ENCODE data around the gene ZNF175. TPM values are rescaled to one million over a fixed set of nuclear protein-coding genes. Genes with fewer than 3 reads are reported as not detected.

Gene ZNF175
- total and polyA plus RNA-seq, 9 of the 15 experiments (the other 6 are each of a cell fraction or from before 2014, with no cell fraction given), result 3.7 to 37.9 (median 14.0) TPM

DNA sequence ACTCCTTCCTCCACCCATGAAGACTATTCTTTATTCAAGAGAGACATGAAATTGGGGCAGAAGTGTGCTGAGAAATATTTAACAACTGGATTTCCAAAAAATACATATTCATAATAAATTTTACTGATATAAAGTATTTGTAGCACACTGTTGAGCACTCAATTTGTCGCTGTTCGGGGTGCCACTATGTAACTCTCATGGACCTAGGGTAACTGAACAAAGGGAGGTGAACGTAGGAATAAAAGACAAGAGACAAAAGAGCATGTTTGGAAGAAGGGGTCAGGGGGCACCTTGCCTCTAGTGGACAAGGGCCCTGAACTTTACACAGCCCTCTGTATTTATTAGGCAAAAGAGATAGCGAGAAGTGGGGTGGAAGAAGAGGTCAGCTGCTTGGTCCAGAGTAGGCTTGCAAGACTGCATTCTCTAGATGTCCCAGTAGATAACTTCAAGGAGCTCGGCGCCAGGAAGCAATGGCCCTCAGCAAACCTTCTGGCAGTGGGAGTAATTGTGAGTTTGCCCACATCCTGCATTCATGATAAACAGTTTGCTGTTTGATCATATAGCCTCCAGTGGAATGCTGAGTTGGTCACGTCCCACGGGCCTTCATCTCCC lies 4.5 kb upstream of the ZNF175 start (continued):
- TF ChIP-seq, protein P1, sequence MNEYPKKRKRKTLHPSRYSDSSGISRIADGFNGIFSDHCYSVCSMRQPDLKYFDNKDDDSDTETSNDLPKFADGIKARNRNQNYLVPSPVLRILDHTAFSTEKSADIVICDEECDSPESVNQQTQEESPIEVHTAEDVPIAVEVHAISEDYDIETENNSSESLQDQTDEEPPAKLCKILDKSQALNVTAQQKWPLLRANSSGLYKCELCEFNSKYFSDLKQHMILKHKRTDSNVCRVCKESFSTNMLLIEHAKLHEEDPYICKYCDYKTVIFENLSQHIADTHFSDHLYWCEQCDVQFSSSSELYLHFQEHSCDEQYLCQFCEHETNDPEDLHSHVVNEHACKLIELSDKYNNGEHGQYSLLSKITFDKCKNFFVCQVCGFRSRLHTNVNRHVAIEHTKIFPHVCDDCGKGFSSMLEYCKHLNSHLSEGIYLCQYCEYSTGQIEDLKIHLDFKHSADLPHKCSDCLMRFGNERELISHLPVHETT (CRISPR knock-in tag; conservative IDR thresholded peaks at IDR 0.05 in 1 of 2, IDR thresholded peaks at IDR 0.05 in 1 of 2), result peak in 1 of 2 experiments; percentile 33; a peak in 1 of 4 replicates
- TF ChIP-seq, protein P2, sequence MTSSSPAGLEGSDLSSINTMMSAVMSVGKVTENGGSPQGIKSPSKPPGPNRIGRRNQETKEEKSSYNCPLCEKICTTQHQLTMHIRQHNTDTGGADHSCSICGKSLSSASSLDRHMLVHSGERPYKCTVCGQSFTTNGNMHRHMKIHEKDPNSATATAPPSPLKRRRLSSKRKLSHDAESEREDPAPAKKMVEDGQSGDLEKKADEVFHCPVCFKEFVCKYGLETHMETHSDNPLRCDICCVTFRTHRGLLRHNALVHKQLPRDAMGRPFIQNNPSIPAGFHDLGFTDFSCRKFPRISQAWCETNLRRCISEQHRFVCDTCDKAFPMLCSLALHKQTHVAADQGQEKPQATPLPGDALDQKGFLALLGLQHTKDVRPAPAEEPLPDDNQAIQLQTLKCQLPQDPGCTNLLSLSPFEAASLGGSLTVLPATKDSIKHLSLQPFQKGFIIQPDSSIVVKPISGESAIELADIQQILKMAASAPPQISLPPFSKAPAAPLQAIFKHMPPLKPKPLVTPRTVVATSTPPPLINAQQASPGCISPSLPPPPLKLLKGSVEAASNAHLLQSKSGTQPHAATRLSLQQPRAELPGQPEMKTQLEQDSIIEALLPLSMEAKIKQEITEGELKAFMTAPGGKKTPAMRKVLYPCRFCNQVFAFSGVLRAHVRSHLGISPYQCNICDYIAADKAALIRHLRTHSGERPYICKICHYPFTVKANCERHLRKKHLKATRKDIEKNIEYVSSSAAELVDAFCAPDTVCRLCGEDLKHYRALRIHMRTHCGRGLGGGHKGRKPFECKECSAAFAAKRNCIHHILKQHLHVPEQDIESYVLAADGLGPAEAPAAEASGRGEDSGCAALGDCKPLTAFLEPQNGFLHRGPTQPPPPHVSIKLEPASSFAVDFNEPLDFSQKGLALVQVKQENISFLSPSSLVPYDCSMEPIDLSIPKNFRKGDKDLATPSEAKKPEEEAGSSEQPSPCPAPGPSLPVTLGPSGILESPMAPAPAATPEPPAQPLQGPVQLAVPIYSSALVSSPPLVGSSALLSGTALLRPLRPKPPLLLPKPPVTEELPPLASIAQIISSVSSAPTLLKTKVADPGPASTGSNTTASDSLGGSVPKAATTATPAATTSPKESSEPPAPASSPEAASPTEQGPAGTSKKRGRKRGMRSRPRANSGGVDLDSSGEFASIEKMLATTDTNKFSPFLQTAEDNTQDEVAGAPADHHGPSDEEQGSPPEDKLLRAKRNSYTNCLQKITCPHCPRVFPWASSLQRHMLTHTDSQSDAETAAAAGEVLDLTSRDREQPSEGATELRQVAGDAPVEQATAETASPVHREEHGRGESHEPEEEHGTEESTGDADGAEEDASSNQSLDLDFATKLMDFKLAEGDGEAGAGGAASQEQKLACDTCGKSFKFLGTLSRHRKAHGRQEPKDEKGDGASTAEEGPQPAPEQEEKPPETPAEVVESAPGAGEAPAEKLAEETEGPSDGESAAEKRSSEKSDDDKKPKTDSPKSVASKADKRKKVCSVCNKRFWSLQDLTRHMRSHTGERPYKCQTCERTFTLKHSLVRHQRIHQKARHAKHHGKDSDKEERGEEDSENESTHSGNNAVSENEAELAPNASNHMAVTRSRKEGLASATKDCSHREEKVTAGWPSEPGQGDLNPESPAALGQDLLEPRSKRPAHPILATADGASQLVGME (CRISPR knock-in tag; IDR thresholded peaks at IDR 0.05), result peak; percentile 14; the same call in 1 of the 2 replicates
- TF ChIP-seq ARID1B (IDR thresholded peaks at IDR 0.05), result peak; percentile 73
- no peak for TF ChIP-seq SIN3A (IDR thresholded peaks at IDR 0.05; ENCODE audit: borderline replicate concordance in 2 of 2, control insufficient read depth in 1 of 2, low read depth in 2 of 2, low read length in 2 of 2)
- TF ChIP-seq POLR3G (IDR thresholded peaks at IDR 0.05; ENCODE audit: extremely low read depth, insufficient read length, insufficient replicate concordance), result no peak
- TF ChIP-seq STAT5A (IDR thresholded peaks at IDR 0.05; ENCODE audit: borderline replicate concordance, low read length), result no peak
- TF ChIP-seq PYGO2 (tag; IDR thresholded peaks at IDR 0.05), result 0 out of 2 replicates have a peak, but pooled peaks have one; percentile 57
- TF ChIP-seq GATA2 (CRISPR knock-in tag; IDR thresholded peaks at IDR 0.05), result peak; percentile 80
- TF ChIP-seq ZEB2 (IDR thresholded peaks at IDR 0.05), result 0 out of 2 replicates have a peak, but pooled peaks have one; percentile 34
- no peak for TF ChIP-seq CBX3 (IDR thresholded peaks at IDR 0.05; ENCODE audit: borderline replicate concordance in 1 of 2, low read length in 2 of 2)
- TF ChIP-seq, protein P3, sequence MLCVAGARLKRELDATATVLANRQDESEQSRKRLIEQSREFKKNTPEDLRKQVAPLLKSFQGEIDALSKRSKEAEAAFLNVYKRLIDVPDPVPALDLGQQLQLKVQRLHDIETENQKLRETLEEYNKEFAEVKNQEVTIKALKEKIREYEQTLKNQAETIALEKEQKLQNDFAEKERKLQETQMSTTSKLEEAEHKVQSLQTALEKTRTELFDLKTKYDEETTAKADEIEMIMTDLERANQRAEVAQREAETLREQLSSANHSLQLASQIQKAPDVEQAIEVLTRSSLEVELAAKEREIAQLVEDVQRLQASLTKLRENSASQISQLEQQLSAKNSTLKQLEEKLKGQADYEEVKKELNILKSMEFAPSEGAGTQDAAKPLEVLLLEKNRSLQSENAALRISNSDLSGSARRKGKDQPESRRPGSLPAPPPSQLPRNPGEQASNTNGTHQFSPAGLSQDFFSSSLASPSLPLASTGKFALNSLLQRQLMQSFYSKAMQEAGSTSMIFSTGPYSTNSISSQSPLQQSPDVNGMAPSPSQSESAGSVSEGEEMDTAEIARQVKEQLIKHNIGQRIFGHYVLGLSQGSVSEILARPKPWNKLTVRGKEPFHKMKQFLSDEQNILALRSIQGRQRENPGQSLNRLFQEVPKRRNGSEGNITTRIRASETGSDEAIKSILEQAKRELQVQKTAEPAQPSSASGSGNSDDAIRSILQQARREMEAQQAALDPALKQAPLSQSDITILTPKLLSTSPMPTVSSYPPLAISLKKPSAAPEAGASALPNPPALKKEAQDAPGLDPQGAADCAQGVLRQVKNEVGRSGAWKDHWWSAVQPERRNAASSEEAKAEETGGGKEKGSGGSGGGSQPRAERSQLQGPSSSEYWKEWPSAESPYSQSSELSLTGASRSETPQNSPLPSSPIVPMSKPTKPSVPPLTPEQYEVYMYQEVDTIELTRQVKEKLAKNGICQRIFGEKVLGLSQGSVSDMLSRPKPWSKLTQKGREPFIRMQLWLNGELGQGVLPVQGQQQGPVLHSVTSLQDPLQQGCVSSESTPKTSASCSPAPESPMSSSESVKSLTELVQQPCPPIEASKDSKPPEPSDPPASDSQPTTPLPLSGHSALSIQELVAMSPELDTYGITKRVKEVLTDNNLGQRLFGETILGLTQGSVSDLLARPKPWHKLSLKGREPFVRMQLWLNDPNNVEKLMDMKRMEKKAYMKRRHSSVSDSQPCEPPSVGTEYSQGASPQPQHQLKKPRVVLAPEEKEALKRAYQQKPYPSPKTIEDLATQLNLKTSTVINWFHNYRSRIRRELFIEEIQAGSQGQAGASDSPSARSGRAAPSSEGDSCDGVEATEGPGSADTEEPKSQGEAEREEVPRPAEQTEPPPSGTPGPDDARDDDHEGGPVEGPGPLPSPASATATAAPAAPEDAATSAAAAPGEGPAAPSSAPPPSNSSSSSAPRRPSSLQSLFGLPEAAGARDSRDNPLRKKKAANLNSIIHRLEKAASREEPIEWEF (CRISPR knock-in tag; IDR thresholded peaks at IDR 0.05), result 0 out of 2 replicates have a peak, but pooled peaks have one; percentile 51
- peak; percentile 13 to 51; a peak in 2 of 4 replicates for TF ChIP-seq MAZ (CRISPR knock-in tag; conservative IDR thresholded peaks at IDR 0.05 in 1 of 2, IDR thresholded peaks at IDR 0.05 in 1 of 2)
- TF ChIP-seq CXXC5 (CRISPR knock-in tag; IDR thresholded peaks at IDR 0.05), result peak; percentile 17; the same call in 1 of the 2 replicates

Measured in K562 (cell line).